Smooth muscle cell (in vitro differentiated cells): ENCODE results near the gene SLC11A2. TPM values are rescaled to one million over a fixed set of nuclear protein-coding genes. Genes with fewer than 3 reads are reported as not detected.

ENCODE experiments used
- DNase-seq: peaks from one replicate; lab custom pipeline; 2025; ENCODE audit not compliant: unreplicated experiment; lab: John Stamatoyannopoulos, UW
- H2AFZ ChIP-seq: fragments of 200-600 bp; sonication (generic); 2 replicates; pipeline ENCODE4 v1.6.0; 2016; ENCODE audit warnings: antibody characterized with exemption, low read depth, mild to moderate bottlenecking
- H3F3A ChIP-seq: fragments of 200-600 bp; sonication (generic); 2 replicates; pipeline ENCODE4 v1.6.0; 2017; ENCODE audit warnings: antibody characterized with exemption, low read depth
- H3K27ac ChIP-seq: fragments of 200-600 bp; sonication (generic); 2 replicates; pipeline ENCODE4 v1.5.1; 2016; ENCODE audit warnings: low read depth, mild to moderate bottlenecking
- H3K27me3 ChIP-seq: fragments of 200-600 bp; sonication (generic); 2 replicates; pipeline ENCODE4 v1.6.1; 2016; ENCODE audit warnings: low read depth, mild to moderate bottlenecking
- H3K36me3 ChIP-seq: fragments of 200-600 bp; sonication (generic); 2 replicates; pipeline ENCODE4 v1.5.1; 2016; ENCODE audit warnings: low read depth
- H3K4me1 ChIP-seq: fragments of 200-600 bp; sonication (generic); 2 replicates; pipeline ENCODE4 v1.5.1; 2016; ENCODE audit warnings: low read depth
- H3K4me2 ChIP-seq: fragments of 200-600 bp; sonication (generic); 2 replicates; pipeline ENCODE4 v1.6.0; 2016; ENCODE audit warnings: mild to moderate bottlenecking
- H3K4me3 ChIP-seq: fragments of 200-600 bp; sonication (generic); 2 replicates; pipeline ENCODE4 v1.5.1; 2016; ENCODE audit warnings: mild to moderate bottlenecking
- H3K79me2 ChIP-seq: fragments of 200-600 bp; sonication (generic); 2 replicates; pipeline ENCODE4 v1.6.0; 2016; ENCODE audit warnings: low read depth, mild to moderate bottlenecking
- H3K9ac ChIP-seq: fragments of 200-600 bp; sonication (generic); 2 replicates; pipeline ENCODE4 v1.6.0; 2016; ENCODE audit warnings: low read depth
- H3K9me3 ChIP-seq: fragments of 200-600 bp; sonication (generic); replicated peaks from 2 replicates; pipeline ENCODE4 v1.5.1; 2016; ENCODE audit warnings: low read depth
- H4K20me1 ChIP-seq: fragments of 200-600 bp; sonication (generic); 2 replicates; pipeline ENCODE4 v1.6.0; 2016; ENCODE audit warnings: low read depth
- CTCF ChIP-seq: fragments of 200-600 bp; sonication (generic); IDR thresholded peaks from 2 replicates; pipeline ENCODE4 v1.5.1; 2017; ENCODE audit warnings: borderline replicate concordance, mild to moderate bottlenecking, antibody characterized with exemption; ENCODE audit not compliant: insufficient read depth, poor library complexity, severe bottlenecking
- WGBS: methylation state at CpG from one replicate; pipeline ENCODE4 v1.1.7; 2016; ENCODE audit warnings: low lambda C conversion rate; 5-methylcytosine and 5-hydroxymethylcytosine counted together
- polyA plus RNA-seq: library from polyadenylated mRNA; unstranded; fragments of >200 nt; fragmentation: Nextera tagmentation; extraction: Ambion mirVana; gene quantifications from 2 replicates; pipeline ENCODE4 v1.2.1, GENCODE V29; 2016
- total RNA-seq: library from RNA; depleted of rRNA; stranded (reverse); fragments of >200 nt; gene quantifications from 2 replicates; pipeline ENCODE4 v1.2.3, GENCODE V29; 2014

The SLC11A2 gene
- total and polyA plus RNA-seq, 2 experiments from 2014 or later: 26.5 to 31.3 TPM

- Histone ChIP-seq H3K9ac (peak overlapping the region; percentile 84), H3K27ac (peak overlapping the region; percentile 97), H3F3A (peaks cover 9% of the 10 kb centered on the region), H3K36me3 (no peaks in the 10 kb centered on the region), H4K20me1 (peaks cover 19% of the 10 kb centered on the region), H3K4me2 (peak overlapping the region; percentile 95), H3K27me3 (no peaks in the 10 kb centered on the region), H3K4me1 (peaks cover 24% of the 10 kb centered on the region), H3K79me2 (peaks cover 49% of the 10 kb centered on the region), H2AFZ (peak overlapping the region; percentile 82), H3K9me3 (no peaks in the 10 kb centered on the region), H3K4me3 (peak overlapping the region; percentile 62)
- 2% methylated on average over 9 of the region's 9 CpGs for WGBS
- TF ChIP-seq CTCF: no peak
- no peak for DNase-seq
These were observed 797 bp downstream of the SLC11A2 start for GRCh38 chr12:51025338-51025835.

- peaks cover 64% of the 10 kb centered on the region for H3K79me2 ChIP-seq
- peak overlapping the region; percentile 84 for H3K9ac ChIP-seq
- TF ChIP-seq CTCF: no peak
- no peaks in the 10 kb centered on the region for H3K9me3 ChIP-seq
- no peaks in the 10 kb centered on the region for H3K27me3 ChIP-seq
- H3F3A ChIP-seq: peaks cover 9% of the 10 kb centered on the region
- H2AFZ ChIP-seq: peak overlapping the region; percentile 6
- WGBS: 68% methylated on average over 4 of the region's 4 CpGs
- H4K20me1 ChIP-seq: peaks cover 32% of the 10 kb centered on the region
- peak overlapping the region; percentile 95 for H3K4me2 ChIP-seq
- peaks cover 24% of the 10 kb centered on the region for H3K4me1 ChIP-seq
- no peak for DNase-seq
- H3K27ac ChIP-seq: peak overlapping the region; percentile 97
- peak overlapping the region; percentile 62 for H3K4me3 ChIP-seq
- H3K36me3 ChIP-seq: no peaks in the 10 kb centered on the region
These were observed 2.4 kb downstream of the SLC11A2 start for GRCh38 chr12:51023625-51024382.

GRCh38 chr12:51021694-51022093 is 4.5 kb downstream of the SLC11A2 start:
- no peaks in the 10 kb centered on the region for H3K27me3 ChIP-seq
- no peak for DNase-seq
- H3K9ac ChIP-seq: no peak overlapping the region
- TF ChIP-seq CTCF: no peak
- no peaks in the 10 kb centered on the region for H3K36me3 ChIP-seq
- 41% methylated on average over 1 of the region's 1 CpG for WGBS
- H3K4me2 ChIP-seq: no peak overlapping the region
- H2AFZ ChIP-seq: no peak overlapping the region
- H3K79me2 ChIP-seq: peaks cover 85% of the 10 kb centered on the region
- H3K27ac ChIP-seq: no peak overlapping the region
- H4K20me1 ChIP-seq: peaks cover 53% of the 10 kb centered on the region
- no peak overlapping the region for H3K4me3 ChIP-seq
- no peaks in the 10 kb centered on the region for H3K9me3 ChIP-seq
- H3F3A ChIP-seq: peaks cover 9% of the 10 kb centered on the region
- peaks cover 19% of the 10 kb centered on the region for H3K4me1 ChIP-seq
